Medulla oblongata (tissue), 1 donor: ENCODE results near the gene PAQR9.

Experiments used
- DNase-seq: peaks from one replicate; pipeline ENCODE4 v3.0.0-alpha.2; 2015; ENCODE audit errors: extremely low spot score

PAQR9 gene

GRCh38 chr3:142982038-142982773 lies 18.7 kb upstream of the PAQR9 start:
- DNase-seq: no peak

GRCh38 chr3:142981108-142981507 lies 17.6 kb upstream of the PAQR9 start:
- DNase-seq: no peak

DNA sequence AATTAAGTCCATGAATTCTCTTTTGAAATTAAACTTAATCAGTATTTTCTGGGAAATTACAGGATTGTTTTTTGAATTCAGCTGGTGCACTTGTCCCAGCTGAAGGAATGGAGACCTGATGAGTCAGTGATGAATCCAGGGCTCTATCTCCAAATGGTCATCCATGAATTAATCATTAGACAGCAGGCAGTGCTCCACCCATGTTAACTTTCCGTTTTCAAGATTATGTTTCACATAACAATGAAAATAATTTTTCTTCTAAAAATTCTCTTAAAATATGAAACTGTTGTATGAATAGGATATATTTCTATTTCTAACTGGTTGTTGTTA lies 13.9 kb upstream of the PAQR9 start:
- DNase-seq: no peak

DNA sequence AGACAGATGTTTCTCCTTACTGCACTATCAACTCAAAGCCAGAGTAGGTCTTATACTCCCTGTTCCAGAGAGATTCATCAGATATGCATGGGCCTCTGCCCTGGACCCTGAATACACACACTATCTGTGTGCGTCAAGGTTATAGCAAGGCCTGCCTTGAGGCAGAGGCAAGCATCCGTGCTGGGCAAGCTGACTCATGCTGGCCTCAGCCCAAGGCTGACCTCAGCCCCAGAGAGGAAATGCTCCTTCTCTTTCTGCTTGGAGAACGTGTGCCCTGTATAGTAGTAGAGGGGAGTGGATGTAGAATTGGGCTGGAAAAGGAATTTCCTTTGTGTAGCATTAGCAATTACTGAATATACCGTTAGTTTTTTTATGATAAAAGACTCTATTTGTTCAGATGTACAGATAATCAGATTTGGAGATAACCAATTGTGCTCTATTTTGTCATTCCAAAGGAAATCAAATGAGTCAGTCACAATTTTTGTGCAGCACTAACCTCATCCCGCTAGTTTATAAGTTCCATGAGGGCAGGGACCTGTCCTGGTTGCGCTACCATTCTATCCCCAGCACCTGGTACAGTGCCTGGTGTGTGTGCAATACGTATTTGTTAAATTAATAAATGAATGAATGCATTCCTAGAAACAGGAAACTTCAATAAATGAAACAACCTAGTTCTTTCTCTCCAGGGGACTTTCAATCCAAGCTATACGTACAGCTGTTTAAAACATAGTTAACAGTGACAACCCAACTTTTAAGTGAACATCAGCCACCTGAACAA lies 13.3 kb upstream of the PAQR9 start:
- peak; percentile 80 for DNase-seq

GRCh38 chr3:142975316-142975995 lies 12.0 kb upstream of the PAQR9 start:
- DNase-seq: no peak

GRCh38 chr3:142973217-142974009 lies 9.9 kb upstream of the PAQR9 start:
- DNase-seq: peak; percentile 78

DNA sequence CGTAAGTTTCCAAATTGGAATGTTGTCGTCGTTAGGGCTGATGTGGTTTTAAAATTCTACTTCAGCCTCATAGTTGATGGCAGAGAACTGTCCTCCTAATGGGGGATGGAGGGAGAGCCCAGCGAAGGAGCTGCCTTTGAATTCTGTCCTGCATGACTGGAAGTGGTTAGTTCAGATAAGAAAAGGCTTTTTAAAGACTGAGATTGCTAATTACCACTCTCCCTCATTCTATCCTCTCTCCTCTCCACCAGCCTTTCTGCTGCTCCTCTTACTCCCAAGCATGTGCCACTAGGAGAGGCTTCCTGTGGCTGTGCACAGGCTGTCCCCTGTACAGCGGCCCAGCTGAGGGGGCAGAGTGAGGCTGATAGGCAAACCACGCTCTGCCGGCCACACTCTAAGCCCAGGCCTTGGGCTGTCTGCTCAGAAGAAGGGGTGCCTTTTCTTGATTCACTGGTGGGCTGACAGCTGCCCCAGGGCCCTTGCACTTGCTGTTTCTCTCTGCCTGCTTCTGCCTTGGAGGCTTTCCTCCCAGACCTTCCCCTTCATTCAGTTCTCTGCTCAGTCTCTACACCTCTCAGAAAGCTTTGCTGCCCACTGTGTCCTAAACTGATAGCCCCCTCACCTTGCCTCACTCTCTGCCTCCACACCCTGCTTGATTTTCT lies 8.7 kb upstream of the PAQR9 start:
- no peak for DNase-seq

DNA sequence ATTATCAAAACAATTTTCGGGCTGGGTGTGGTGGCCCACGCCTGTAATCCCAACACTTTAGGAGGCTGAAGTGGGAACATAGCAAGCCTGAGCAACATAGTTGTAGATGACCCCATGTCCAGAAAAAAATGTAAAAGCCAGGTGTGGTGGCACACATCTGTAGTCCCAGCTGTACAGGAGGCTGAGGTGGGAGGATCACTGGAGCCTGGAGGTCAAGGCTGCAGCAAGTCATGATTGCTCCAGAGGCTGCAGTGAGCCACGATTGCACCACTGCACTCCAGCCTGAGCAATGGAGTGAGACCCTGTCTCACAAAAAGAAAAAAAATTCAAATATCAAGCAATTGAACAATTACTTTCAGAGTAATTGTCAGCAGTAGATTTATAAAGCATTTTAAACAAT lies 8.0 kb upstream of the PAQR9 start:
- DNase-seq: no peak

GRCh38 chr3:142968319-142969025 lies 5.0 kb upstream of the PAQR9 start:
- no peak for DNase-seq

DNA sequence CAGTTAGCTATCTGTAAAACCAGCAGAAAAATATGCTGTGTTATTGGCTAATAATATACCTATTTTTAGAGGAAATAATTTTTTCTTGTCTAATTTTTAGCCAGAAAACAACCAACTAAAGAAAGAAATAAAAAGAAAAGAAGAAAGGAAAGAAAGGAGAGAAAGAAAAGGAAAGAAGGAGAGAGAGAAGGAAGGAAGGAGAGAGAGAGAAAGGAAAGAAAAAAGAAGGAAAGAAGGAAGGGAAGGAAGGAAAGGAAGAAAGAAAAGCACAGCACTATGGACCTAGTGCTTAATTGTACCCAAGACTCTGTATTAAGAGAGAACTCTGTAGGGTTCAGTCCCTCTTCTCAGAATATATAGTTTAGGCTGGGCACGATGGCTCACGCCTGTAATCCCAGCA lies 3.3 kb upstream of the PAQR9 start:
- DNase-seq: no peak

GRCh38 chr3:142965581-142965980 lies 2.1 kb upstream of the PAQR9 start:
- DNase-seq: no peak

DNA sequence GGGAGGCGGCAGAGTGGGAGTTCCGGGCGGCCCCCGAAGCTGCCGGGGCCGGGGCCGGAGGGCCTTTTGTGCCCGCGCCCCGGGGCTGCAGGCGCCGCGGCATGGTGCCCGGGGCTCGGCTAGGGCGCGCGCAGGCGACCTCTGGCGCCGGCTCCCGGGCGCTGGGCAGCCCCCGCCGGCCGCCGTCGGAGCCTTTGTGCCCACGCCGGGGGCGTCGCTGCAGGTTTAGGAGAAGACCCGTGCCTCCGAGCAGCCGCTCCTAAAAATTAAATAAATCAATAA lies 299 bp downstream of the PAQR9 start:
- DNase-seq: no peak

GRCh38 chr3:142962520-142963233 lies 797 bp downstream of the PAQR9 start:
- no peak for DNase-seq

GRCh38 chr3:142962175-142962519 lies 1.3 kb downstream of the PAQR9 start:
- DNase-seq: no peak

DNA sequence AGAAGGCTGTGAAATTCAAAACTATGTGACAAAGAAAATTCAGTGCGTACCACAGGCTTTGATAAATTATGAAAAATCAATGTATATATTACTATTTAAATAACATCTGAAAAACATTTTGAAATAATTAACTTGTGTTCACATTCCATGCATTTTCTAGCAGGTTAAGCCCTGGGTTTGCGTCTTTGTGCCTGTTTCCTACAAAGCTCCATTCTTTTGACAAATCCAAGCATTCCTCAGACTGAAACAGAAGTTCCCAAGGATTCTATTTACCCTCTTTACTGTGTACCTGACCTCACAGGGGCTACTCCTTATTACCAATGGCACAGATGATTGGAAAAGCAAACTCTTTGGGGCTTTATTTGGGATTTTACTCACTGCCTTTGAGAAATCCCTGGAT lies 1.9 kb downstream of the PAQR9 start:
- no peak for DNase-seq

GRCh38 chr3:142960322-142960850 lies 3.1 kb downstream of the PAQR9 start:
- DNase-seq: no peak

GRCh38 chr3:142958707-142959106 lies 4.8 kb downstream of the PAQR9 start:
- DNase-seq: no peak

- no peak for DNase-seq
These were observed 10.0 kb downstream of the PAQR9 start for GRCh38 chr3:142953443-142953842.

DNA sequence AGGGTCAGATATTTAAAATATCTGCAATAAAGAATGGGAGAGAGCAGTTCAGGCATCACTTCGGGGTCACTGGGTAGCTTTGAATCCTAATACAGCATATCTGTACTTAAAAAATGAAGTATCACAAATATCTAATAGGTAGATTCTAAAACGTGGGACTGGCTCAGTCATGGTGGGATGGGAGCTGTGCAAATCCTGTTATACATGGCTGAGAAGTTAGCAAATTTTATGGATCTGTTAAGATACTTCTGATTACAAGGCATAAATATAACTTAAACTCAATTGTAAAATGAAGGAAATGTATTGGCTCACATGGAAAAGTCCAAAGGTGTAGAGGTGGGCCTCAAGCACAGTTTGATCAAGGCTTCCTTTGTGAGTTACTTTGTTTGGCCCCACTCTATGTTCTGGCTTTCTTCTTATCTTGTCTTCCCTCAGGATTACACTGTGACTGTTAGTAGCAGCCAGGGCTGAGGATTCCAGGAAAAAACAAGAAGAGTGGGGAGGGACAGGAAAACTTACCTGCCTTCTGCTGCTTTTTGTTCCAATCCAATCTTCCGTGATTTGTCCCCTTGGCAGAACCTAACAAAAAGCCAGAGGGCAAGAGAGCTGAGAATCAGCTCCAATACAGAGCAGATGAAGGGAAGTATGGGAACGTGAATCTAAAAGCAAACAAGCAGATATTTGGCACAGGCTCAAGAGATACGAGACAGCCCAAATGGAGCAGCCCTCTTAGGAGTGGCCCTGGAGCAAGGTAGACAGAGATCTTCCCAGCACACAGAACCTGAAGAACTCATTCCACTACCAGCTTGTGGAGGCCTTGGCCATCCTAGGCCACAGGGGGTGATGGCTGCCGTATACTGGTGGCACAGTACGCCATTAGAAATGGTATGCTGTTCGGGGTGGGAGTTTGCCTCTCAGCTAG lies 10.9 kb downstream of the PAQR9 start:
- no peak for DNase-seq
